Lung (tissue), 12 donors: ENCODE results near the gene FYN. TPM values are rescaled to one million over a fixed set of nuclear protein-coding genes. Genes with fewer than 3 reads are reported as not detected.
A peak's percentile ranks its signal among the peaks of the same experiment; 100 is the strongest.
"Not testable (repeated sequence)": the region's sequence is repeated elsewhere in the genome, so short reads cannot be mapped to it uniquely, and the experiment has no call there.

ENCODE experiments used
- ATAC-seq: fragments of 200-7000 bp; cut with Tn5 transposase; one replicate; pipeline ENCODE4 v1.9.1; 2020; ENCODE audit warnings: moderate number of reproducible peaks; ENCODE audit not compliant: insufficient read depth, low FRiP score
- DNase-seq, 3 donors: peaks; one replicate each; pipeline ENCODE4 v3.0.0-alpha.2; 2013 to 2017
- H3K27ac ChIP-seq, 2 donors: one replicate each; pipeline ENCODE4 v1.5.1; 2013; ENCODE audit warnings: mild to moderate bottlenecking in 2 of 2, moderate library complexity in 2 of 2, control low read depth in 1 of 2, inconsistent platforms in 1 of 2, low read depth in 1 of 2, low read length in 1 of 2
- H3K27me3 ChIP-seq, 3 donors: one replicate each; pipeline ENCODE4 v1.5.1; 2013; ENCODE audit warnings: low read length in 2 of 3; ENCODE audit not compliant: control insufficient read depth in 3 of 3, insufficient read depth in 3 of 3
- H3K36me3 ChIP-seq, 4 donors: one replicate each; pipeline ENCODE4 v1.5.1; 2013; ENCODE audit warnings: low read length in 4 of 4, mild to moderate bottlenecking in 1 of 4, moderate library complexity in 1 of 4; ENCODE audit not compliant: control insufficient read depth in 4 of 4, insufficient read depth in 4 of 4
- H3K4me1 ChIP-seq, 5 donors: one replicate each; pipeline ENCODE4 v1.5.1; 2013; ENCODE audit warnings: low read length in 5 of 5, mild to moderate bottlenecking in 2 of 5, moderate library complexity in 1 of 5; ENCODE audit not compliant: control insufficient read depth in 5 of 5, insufficient read depth in 5 of 5
- H3K4me3 ChIP-seq: one replicate; pipeline ENCODE4 v1.5.1; 2013; ENCODE audit warnings: mild to moderate bottlenecking, control low read depth, moderate library complexity
- H3K9ac ChIP-seq, 2 donors: one replicate each; pipeline ENCODE4 v1.5.1; 2013; ENCODE audit warnings: low read length in 2 of 2, control low read depth in 1 of 2; ENCODE audit not compliant: insufficient read depth in 1 of 2
- H3K9me3 ChIP-seq, 4 donors: one replicate each; pipeline ENCODE4 v1.5.1; 2013; ENCODE audit warnings: low read length in 3 of 4, mild to moderate bottlenecking in 1 of 4, moderate library complexity in 1 of 4; ENCODE audit not compliant: control insufficient read depth in 4 of 4, insufficient read depth in 3 of 4
- WGBS, 2 donors: extraction: QIAGEN DNeasy Blood & Tissue Kit; methylation state at CpG; one replicate each; pipeline ENCODE4 v1.1.7; 2013; 5-methylcytosine and 5-hydroxymethylcytosine counted together
- polyA plus RNA-seq, 2 donors: library from polyadenylated mRNA; stranded (reverse); fragments of 200-250 nt; gene quantifications; one replicate each; pipeline ENCODE4 v1.2.1, GENCODE V29; 2013
- total RNA-seq, 2 donors: library from RNA; depleted of rRNA in 1 of 2; stranded (reverse); fragments of >200 nt in 1 of 2; gene quantifications; one replicate each; pipeline ENCODE4 v1.2.1, GENCODE V29; 2014 to 2021
- TF ChIP-seq, protein P1 (sequence below): IDR thresholded peaks from 2 replicates; pipeline ENCODE4 v1.5.1; 2012; ENCODE audit warnings: mild to moderate bottlenecking; ENCODE audit errors: control extremely low read depth, extremely low read depth
- donor health status: control.
- donor health status: control.
- donor health status: Bipolar disorder and iron deficiency.
- donor health status: healthy.
- donor health status: DM: yes; HTN: yes; CAD: no.

FYN gene
- total and polyA plus RNA-seq, 4 donors: 27.3 to 157 (median 71.0) TPM

DNA sequence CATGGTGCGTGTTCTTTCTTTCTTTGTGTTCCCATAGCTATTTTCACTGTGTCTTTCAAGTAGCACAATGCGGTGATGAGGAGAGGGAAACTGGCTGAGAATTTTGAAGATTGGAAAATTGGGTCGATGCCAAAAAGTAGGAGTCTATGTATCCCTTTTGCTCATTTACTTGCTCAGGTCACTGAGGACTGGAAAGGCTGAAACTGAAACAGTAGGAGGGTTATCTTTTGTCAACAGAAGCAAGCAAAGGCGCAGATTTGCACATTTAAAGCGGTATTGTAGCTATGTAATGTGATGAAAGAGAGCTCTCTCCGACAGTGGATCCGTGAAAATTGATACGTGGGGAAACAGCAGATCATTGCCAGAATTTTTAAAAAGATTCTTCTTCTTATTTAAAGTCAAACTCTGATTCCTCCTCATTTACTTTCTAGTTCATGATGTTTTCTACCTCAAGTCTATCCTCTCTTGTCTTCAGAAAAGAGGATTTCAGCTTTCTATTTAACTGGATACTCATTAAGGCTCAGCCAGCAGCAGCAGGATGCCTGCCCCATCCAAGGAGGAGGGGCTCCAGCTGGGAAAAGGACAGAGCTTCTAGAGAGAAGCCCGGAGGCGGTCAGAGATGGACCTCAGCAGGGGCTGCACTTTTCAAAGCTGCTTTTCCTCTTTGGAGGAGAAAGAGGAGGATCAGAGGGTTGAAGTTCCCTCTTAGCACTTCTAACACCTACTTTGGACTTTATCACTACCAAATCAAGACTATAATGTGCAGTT lies 15.9 kb upstream of the FYN start:
- no peaks in the 10 kb centered on the region for H3K9me3 ChIP-seq
- no peak overlapping the region for H3K27ac ChIP-seq
- no peak overlapping the region for H3K4me3 ChIP-seq
- TF ChIP-seq, protein P1, sequence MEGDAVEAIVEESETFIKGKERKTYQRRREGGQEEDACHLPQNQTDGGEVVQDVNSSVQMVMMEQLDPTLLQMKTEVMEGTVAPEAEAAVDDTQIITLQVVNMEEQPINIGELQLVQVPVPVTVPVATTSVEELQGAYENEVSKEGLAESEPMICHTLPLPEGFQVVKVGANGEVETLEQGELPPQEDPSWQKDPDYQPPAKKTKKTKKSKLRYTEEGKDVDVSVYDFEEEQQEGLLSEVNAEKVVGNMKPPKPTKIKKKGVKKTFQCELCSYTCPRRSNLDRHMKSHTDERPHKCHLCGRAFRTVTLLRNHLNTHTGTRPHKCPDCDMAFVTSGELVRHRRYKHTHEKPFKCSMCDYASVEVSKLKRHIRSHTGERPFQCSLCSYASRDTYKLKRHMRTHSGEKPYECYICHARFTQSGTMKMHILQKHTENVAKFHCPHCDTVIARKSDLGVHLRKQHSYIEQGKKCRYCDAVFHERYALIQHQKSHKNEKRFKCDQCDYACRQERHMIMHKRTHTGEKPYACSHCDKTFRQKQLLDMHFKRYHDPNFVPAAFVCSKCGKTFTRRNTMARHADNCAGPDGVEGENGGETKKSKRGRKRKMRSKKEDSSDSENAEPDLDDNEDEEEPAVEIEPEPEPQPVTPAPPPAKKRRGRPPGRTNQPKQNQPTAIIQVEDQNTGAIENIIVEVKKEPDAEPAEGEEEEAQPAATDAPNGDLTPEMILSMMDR: no peak
- WGBS, 2 donors: 44 to 57% methylated on average over 10 of the region's 10 CpGs
- ATAC-seq (no peak), DNase-seq (peak; percentile 70 to 87 (median 85))
- H3K9ac ChIP-seq: peak overlapping the region in 1 of 2 donors; percentile 27
- H3K4me1 ChIP-seq: peaks cover 0 to 16% (median 0%) of the 10 kb centered on the region in 5 donors
- no peaks in the 10 kb centered on the region for H3K36me3 ChIP-seq
- H3K27me3 ChIP-seq: no peaks in the 10 kb centered on the region

DNA sequence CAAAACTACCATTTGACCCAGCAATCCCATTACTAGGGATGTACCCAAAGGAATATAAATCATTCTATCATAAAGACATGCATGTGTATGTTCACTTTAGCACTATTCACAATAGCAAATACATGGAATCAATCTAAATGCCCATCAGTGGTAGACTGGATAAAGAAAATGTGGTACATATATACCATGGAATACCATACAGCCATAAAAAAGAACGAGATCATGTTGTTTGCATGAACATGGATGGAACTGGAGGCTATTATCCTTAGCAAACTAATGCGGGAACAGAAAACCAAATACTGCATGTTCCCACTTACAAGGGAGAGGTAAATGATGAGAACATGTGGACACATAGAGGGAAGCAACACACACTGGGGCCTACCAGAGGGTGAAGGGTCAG lies 13.5 kb upstream of the FYN start:
- not testable (repeated sequence) for H3K9ac ChIP-seq, ATAC-seq, H3K4me3 ChIP-seq, DNase-seq, H3K27ac ChIP-seq, H3K9me3 ChIP-seq, H3K27me3 ChIP-seq, H3K36me3 ChIP-seq
- peaks cover 0 to 16% (median 0%) of the 10 kb centered on the region in 5 donors for H3K4me1 ChIP-seq
- WGBS, 2 donors: 90 to 98% methylated on average over 2 of the region's 2 CpGs

DNA sequence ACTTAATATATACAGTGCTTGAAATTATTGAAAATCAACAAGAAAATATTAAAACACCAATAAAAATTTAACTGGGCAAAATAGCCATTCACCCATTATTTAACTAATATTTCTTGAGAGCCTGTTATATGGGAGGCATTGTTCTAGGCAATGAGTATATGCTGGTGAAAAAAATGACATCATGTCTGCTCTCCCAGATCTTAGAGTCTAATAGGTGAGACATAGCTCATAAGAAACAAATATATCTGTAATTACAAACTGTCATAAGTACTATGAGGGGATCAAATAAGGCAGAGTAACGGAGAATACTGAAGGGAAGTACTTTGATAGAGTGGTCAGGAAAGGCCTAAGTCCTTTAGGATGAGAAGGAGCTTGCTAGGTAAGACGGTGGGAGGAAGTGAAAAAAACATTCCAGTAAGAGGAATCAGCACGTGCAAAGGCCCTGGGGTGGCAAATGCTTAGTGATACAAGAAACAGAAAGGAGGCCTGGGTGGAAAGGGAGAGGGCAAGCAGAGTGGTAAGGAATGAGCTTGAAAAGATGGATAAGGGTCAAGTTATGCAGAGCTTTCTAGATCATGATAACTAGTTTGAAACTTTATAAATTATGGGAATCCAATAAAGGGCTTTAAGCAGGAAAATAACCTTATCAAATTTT lies 12.2 kb upstream of the FYN start:
- Histone ChIP-seq H3K27me3 (no peaks in the 10 kb centered on the region), H3K4me3 (no peak overlapping the region), H3K4me1 (peaks cover 0 to 16% (median 0%) of the 10 kb centered on the region in 5 donors), H3K9me3 (no peaks in the 10 kb centered on the region), H3K27ac (no peak overlapping the region), H3K9ac (no peak overlapping the region), H3K36me3 (no peaks in the 10 kb centered on the region)
- TF ChIP-seq, protein P1: no peak
- DNase-seq: no peak
- no peak for ATAC-seq
- WGBS, 2 donors: 91 to 95% methylated on average over 3 of the region's 3 CpGs

DNA sequence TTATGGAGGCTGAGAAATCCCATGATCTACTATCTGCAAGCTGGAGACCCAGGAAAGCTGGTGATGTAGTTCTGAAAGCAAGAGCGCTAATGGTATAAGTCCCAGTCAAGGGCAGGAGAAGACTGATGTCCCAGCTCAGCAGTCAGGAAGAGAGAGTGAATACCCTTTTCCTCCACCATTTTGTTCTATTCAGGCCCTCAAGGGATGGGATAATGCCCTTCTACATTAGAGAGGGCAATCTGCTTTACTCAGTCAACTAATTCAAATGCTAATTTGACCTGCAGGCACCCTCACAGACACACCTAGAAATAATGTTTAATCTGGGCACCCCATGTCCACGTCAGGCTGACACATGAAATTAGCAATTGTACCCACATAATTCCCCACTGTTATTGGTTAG lies 10.8 kb upstream of the FYN start:
- WGBS, 2 donors: 97 to 100% methylated on average over 2 of the region's 2 CpGs
- no peak for DNase-seq
- TF ChIP-seq, protein P1: no peak

More for the DNA sequence above, 10.8 kb upstream of the FYN start:
- Histone ChIP-seq H3K4me1 (peaks cover 0 to 8% (median 0%) of the 10 kb centered on the region in 5 donors), H3K4me3 (no peak overlapping the region), H3K9me3 (no peaks in the 10 kb centered on the region), H3K9ac (no peak overlapping the region), H3K27me3 (no peaks in the 10 kb centered on the region), H3K36me3 (no peaks in the 10 kb centered on the region), H3K27ac (no peak overlapping the region)
- no peak for ATAC-seq
